Measurements from ENCODE around the gene XPNPEP1. TPM values are rescaled to one million over a fixed set of nuclear protein-coding genes. Genes with fewer than 3 reads are reported as not detected.

Gene XPNPEP1
- polyA plus RNA-seq, 1 donor from 2014 or later = 96.3 TPM

DNA sequence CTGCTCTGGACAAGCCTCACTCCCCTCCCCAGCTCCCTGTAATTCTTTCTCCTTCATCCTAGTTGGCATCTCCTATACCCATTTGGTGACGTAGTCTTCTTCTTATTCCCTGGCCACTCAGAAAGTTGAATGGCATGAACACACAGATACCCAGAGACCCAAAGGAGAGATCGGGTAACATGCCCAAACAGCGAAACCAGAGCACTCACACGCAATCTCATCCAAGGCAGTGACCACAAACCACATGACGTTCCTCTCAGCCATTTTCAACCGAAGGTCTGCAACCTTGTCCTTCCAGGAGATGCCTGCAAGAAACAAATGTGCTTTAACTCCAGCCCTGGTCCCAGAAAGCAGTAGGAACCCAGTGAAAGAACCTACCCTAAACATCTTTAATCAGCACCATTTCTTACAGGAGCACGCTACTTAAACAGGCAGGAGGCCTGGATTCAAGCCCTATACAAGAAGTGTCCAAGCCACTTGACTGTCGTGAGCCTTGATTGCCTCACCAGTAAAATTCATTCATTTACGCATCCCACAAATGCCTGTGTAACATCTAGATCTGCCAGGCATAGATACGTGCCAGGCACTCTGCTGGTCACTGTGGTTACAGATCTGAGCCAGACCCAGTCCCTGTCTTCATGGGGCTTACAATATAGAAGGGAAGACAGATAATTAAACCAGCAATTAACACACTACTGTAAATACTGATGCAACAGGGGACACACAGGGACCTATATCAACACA, 37.1 kb downstream of the XPNPEP1 start:
- Histone ChIP-seq H3K27ac (ENCODE audit: low read length) (no peak overlapping the region), H4K20me1 (ENCODE audit: insufficient read depth) (no peaks in the 10 kb centered on the region), H3K27me3 (ENCODE audit: insufficient read depth, low read depth, low read length) (no peaks in the 10 kb centered on the region), H3K9me3 (ENCODE audit: low read length) (no peaks in the 10 kb centered on the region), H3K79me2 (replicated peaks; ENCODE audit: insufficient read depth, low read length) (no peaks in the 10 kb centered on the region), H2AFZ (ENCODE audit: low read depth, low read length) (no peak overlapping the region), H3K36me3 (ENCODE audit: insufficient read depth, low read length) (no peaks in the 10 kb centered on the region), H3F3A (ENCODE audit: insufficient read depth, low read length, poor library complexity, severe bottlenecking) (no peaks in the 10 kb centered on the region), H3K9ac (ENCODE audit: low read length) (no peak overlapping the region), H3K4me2 (ENCODE audit: low read length) (no peak overlapping the region), H3K4me3 (ENCODE audit: low read length) (no peak overlapping the region), H3K9me2 (ENCODE audit: insufficient read depth, low read length) (no peaks in the 10 kb centered on the region)
- TF ChIP-seq, protein P1, sequence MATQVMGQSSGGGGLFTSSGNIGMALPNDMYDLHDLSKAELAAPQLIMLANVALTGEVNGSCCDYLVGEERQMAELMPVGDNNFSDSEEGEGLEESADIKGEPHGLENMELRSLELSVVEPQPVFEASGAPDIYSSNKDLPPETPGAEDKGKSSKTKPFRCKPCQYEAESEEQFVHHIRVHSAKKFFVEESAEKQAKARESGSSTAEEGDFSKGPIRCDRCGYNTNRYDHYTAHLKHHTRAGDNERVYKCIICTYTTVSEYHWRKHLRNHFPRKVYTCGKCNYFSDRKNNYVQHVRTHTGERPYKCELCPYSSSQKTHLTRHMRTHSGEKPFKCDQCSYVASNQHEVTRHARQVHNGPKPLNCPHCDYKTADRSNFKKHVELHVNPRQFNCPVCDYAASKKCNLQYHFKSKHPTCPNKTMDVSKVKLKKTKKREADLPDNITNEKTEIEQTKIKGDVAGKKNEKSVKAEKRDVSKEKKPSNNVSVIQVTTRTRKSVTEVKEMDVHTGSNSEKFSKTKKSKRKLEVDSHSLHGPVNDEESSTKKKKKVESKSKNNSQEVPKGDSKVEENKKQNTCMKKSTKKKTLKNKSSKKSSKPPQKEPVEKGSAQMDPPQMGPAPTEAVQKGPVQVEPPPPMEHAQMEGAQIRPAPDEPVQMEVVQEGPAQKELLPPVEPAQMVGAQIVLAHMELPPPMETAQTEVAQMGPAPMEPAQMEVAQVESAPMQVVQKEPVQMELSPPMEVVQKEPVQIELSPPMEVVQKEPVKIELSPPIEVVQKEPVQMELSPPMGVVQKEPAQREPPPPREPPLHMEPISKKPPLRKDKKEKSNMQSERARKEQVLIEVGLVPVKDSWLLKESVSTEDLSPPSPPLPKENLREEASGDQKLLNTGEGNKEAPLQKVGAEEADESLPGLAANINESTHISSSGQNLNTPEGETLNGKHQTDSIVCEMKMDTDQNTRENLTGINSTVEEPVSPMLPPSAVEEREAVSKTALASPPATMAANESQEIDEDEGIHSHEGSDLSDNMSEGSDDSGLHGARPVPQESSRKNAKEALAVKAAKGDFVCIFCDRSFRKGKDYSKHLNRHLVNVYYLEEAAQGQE (IDR thresholded peaks at IDR 0.05; ENCODE audit: borderline replicate concordance) = no peak
- no peak for TF ChIP-seq EZH2 (IDR thresholded peaks at IDR 0.05; ENCODE audit: borderline replicate concordance, insufficient read depth, low read length, poor library complexity, severe bottlenecking)
- TF ChIP-seq EP300 (conservative IDR thresholded peaks at IDR 0.05; ENCODE audit: poor library complexity, severe bottlenecking) = no peak
- TF ChIP-seq CTCF (IDR thresholded peaks at IDR 0.05; ENCODE audit: poor library complexity, severe bottlenecking) = no peak
- no peak for TF ChIP-seq MXI1 (conservative IDR thresholded peaks at IDR 0.05; ENCODE audit: poor library complexity, severe bottlenecking)
- no peak for TF ChIP-seq SMC3 (conservative IDR thresholded peaks at IDR 0.05; ENCODE audit: poor library complexity)
- no peak for TF ChIP-seq TAF1 (IDR thresholded peaks at IDR 0.05; ENCODE audit: low read depth)
- no peak for TF ChIP-seq POLR2AphosphoS5 (IDR thresholded peaks at IDR 0.05)
- no peak for TF ChIP-seq RAD21 (conservative IDR thresholded peaks at IDR 0.05)

DNA sequence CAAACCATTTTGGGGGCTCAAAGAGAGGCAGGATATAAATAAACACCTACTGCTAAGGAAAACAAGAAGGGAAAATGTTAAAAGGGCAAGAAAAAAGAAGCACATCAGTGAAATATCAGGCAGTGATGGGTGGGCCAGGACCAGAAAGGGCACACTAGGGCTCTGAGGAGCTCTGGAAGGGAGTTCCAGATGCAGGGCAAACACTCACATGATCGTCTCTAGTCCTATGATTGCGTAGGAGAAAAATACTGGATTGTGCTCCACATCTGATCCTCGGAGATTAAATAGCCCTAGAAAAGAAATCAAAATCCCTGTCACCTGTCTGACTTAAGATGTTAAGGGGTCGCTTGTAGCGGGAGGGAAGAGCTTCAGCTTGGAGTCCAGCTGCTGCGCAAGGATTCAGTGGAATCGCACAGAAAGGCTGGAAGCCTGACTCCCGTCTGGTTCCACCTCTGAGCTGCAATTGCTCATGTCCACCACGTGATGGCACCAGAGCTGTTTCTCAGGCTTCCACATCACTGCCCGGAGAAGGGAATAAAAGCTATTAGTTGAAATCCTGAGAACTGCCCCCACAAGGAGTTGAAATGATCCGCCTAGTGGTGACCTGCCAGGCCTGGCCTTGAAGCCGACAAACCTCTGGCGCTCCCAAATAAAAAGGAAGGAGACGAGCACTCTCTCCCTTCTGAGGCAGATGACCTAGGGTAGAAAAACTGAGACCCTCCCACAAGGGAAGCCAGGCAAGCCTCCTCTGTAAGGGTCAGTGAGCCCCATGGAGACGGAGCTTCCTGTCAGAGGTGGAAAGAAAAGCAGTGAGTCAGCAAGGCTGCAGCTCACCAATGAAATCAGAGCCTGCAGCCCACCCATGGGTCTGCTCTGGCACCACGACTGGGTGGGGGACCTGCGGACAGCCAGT, 39.2 kb downstream of the XPNPEP1 start:
- Histone ChIP-seq H3K9me2 (ENCODE audit: insufficient read depth, low read length) (no peaks in the 10 kb centered on the region), H3K27me3 (ENCODE audit: insufficient read depth, low read depth, low read length) (no peaks in the 10 kb centered on the region), H3K4me3 (ENCODE audit: low read length) (no peak overlapping the region), H4K20me1 (ENCODE audit: insufficient read depth) (no peaks in the 10 kb centered on the region), H3K36me3 (ENCODE audit: insufficient read depth, low read length) (no peaks in the 10 kb centered on the region), H3K9ac (ENCODE audit: low read length) (no peak overlapping the region), H3K9me3 (ENCODE audit: low read length) (no peaks in the 10 kb centered on the region), H3K27ac (ENCODE audit: low read length) (no peak overlapping the region), H2AFZ (ENCODE audit: low read depth, low read length) (no peak overlapping the region), H3K4me2 (ENCODE audit: low read length) (no peak overlapping the region), H3K79me2 (replicated peaks; ENCODE audit: insufficient read depth, low read length) (no peaks in the 10 kb centered on the region), H3F3A (ENCODE audit: insufficient read depth, low read length, poor library complexity, severe bottlenecking) (no peaks in the 10 kb centered on the region)
- TF ChIP-seq MXI1 (conservative IDR thresholded peaks at IDR 0.05; ENCODE audit: poor library complexity, severe bottlenecking) = no peak
- TF ChIP-seq POLR2AphosphoS5 (IDR thresholded peaks at IDR 0.05) = no peak
- no peak for TF ChIP-seq EZH2 (IDR thresholded peaks at IDR 0.05; ENCODE audit: borderline replicate concordance, insufficient read depth, low read length, poor library complexity, severe bottlenecking)
- peak; percentile 94 for TF ChIP-seq SMC3 (conservative IDR thresholded peaks at IDR 0.05; ENCODE audit: poor library complexity)
- peak; percentile 97 for TF ChIP-seq RAD21 (conservative IDR thresholded peaks at IDR 0.05)
- no peak for TF ChIP-seq EP300 (conservative IDR thresholded peaks at IDR 0.05; ENCODE audit: poor library complexity, severe bottlenecking)
- TF ChIP-seq CTCF (IDR thresholded peaks at IDR 0.05; ENCODE audit: poor library complexity, severe bottlenecking) = peak; percentile 97

Data from neural cell (in vitro differentiated cells).